ENCODE data around the gene TMPRSS4.
A peak's percentile ranks its signal among the peaks of the same experiment; 100 is the strongest.

TMPRSS4 gene

DNA sequence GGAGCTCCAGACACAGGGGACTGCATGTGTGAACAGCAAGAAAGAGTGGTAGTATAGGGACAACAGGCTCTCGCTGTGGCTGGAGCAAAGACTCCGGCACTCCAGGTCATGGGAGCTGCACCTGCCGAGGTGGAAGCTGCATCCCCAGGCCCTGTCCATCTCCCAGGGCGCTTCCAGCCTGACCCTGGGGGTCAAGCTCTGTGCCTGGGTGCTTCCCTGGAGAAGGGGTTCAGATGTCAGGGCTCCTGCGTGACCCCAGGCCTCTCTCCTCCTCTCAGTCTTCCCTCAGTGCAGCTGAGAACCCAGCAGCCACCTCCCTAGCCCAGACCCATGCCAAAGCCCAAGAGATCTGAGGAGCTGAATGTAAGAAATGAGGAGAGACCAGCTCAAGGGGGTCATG is 3.4 kb downstream of the TMPRSS4 start:
- no peak for DNase-seq

DNA sequence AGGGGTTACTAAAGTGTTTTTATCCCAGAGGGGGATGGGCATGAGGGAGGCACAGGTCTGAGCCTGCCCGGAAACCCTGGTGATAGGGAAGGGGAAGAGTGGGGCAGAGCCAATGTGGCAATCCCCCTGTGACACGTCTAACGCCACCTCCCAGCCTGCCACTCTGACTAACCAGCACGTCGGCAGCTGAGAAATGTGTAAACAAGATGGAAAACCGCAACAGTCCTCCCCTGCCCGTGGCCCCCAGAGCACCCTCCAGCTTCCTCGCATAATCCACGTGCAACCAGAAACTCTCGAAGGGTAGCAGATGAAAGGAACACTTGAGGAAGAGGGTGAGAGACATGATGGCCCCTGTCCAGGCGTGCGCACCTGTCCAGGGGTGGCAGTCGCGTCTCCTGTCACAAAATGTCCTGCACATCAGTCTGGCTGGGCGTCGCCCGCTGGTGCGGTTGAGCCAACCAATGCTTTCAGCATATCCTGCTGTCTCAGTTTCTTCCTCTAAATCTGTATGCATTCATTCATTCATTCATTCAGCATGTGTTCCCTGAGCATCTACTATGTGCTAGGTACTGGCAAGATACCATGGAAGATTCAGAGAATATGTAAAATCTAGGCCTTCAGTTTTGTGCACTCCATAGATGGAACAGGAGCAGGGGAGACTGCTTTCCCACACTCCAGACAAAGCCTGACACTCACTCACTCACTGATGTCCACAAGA is 4.5 kb downstream of the TMPRSS4 start:
- no peak for DNase-seq

DNA sequence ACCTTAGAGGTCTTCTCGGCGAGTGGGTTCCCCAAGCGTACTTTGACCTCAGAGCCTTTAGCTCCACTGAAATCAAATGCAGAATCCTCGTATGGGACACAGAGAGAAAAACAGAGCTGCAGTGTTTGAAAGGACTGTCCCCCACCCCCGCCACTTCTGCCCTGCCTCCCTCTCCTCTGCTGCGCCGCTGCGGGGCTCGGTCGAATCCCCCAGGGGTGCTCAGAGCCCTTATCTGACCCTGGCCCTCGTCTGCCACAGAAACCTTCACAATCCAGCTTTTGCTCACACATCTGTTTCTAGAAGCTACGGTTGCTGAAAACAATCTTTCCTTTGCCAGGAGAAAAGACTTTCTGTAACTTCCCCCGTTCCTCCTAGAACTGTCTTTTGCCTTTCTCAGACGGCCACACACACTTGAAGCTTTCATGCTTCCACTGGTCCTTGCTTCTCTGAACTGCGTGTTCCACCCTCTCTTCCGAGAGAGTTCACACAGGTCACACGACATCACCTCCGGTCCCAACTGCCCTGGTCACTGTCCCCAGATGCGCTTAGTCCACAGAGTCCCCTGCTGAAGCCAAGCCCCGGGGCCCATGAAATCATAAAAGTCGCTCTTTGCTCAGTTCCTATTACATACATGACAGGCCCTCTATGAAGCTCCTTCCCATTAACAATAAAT is 6.1 kb downstream of the TMPRSS4 start:
- DNase-seq = no peak

DNA sequence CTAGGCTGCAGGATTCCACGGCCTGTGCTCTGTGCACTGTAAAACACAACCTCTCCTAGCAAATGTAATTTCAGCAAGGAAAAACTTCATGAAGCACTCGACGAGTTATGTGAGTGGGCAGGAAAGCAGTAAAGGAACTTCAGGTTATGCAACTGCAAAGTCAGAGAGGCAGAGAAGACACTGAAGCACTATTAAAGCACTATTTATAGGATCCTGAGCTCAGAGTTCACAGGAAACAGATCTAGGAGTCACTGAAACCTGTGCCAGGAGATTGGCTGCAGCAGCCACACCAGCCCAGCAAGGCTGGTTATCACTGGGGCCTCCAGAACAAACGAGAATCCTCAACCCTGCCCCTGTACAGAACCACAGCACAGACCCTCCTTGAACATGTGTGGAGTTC is 7.4 kb downstream of the TMPRSS4 start:
- peak; percentile 60 for DNase-seq

DNA sequence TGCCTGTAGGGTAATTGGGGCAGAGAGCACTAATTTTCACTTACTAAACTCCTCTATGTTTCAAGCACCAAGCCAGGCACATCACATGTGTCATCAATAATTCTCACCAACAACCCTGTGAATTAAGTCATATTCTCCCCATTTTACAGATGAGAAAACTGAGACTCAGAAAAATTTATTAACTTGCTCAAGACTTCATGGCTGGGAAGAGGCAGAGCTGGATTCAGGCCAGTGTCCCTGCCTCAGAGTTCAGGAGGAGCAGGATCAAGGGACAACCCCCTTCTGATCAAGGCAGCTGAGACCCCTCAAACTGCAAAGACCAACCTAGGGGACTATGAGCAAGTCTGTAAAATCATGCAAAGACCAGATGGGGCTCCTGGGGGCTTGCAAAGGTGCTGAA is 7.8 kb downstream of the TMPRSS4 start:
- no peak for DNase-seq

DNA sequence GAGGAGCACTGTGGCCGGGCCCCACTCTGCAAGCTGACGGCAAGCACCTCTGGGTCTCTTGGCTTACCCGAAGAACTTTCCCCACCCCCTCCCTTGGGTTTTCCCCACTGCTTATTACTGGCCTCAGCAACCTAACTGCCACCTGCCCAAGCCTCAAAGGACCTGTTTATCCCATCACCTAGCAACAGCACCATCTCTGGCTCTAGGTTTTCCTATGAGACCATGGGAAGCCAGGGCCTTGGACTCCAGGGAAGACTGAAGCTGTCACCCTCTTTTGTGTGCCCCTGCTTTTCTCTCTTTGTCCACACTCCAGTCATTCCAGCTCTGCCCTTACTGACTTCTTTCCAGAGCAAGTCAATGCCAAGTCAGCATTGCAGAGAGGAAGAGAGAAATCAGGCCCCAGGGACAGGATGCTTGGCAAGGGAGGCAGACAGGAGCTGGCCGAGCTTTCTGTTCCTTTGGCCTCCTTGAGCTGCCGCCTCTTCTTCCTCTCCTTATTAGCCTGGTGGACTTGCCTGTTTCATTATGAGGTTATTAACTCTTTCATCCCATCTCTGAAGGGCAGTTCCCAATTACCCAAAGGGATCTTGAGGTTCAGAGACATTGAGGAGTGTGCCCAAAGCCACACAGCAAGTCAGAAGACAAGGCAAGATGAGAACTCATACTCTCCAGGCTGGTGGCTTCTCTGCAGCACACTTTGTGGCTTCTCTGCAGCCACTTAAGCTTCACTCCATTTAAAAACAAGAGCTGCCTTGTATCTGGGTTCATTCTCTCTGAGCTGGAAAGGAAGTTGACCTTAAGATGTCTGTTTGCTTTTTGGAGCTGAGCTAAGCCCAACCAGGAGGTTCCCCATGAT is 10.3 kb downstream of the TMPRSS4 start, which contains the start of gene SMIM35:
TSS of gene SMIM35 (minus strand) at position 51 of the 856 bp plus-strand sequence. CDS start 206 bp downstream, outside the sequence.
- DNase-seq = no peak

DNA sequence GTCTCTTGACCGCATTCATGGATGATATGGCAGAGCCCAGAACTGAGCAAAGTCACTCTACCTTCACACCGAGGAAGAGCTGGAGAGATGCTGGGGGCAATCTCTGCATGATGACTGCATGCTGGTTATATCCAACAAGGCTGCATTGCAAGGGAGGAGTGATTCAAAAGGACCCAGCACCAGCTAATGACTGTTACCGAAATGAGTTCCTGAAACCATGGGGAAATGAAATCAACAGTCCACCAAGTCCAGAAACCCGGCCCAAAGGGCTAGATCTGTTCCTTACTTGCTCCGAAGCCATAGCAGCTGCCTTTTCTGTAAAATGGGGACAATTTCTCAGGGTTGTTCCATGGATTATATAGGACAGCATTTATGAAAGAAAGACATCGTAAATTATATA is 11.1 kb downstream of the TMPRSS4 start:
- no peak for DNase-seq

DNA sequence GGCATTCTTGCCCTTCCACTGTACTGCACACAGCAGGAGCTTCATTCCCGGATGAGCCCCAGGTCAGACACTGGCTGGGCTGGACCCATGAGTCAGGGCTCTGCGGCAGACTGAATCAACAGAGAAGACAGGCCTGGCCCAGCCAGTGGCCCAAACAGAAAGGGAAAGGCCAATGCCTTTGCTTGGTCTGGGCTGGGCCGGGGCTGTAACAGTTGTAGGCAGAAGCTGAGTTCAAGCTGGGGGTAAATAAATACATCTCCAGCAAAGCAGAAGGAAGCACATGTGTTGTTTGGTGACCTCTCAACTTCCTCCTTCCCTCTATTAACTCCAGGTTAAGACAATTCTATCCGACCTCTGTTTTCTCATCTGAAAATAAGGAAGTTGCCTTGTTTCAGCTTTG is 11.7 kb downstream of the TMPRSS4 start:
- DNase-seq = peak; percentile 64

DNA sequence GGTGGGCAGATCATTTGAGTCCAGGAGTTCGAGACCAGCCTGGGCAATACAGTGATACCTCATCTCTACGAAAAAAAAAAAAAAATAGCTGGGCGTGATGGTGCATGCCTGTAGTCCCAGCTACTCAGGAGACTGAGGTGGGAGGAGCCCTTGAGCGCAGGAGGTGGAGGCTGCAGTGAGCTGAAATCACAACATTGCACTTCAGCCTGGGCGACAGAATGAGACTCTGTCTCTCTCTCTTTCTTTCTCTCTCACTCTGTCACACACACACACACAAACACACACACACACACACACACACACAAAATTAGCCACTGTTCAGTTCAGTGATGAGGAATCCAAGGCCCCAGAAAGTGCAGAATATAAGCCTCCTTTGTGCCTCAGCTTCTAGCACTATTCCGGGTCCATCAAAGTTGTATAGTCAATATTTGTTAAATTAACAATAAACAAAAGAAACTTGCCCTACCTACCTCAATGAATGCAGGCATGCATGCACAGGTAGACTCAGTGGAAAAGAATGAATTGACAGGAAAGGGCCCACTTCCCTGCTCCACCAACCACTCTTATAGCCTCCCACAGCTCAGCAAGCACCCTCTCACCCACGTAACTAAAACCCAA is 13.8 kb downstream of the TMPRSS4 start:
- DNase-seq = no peak

DNA sequence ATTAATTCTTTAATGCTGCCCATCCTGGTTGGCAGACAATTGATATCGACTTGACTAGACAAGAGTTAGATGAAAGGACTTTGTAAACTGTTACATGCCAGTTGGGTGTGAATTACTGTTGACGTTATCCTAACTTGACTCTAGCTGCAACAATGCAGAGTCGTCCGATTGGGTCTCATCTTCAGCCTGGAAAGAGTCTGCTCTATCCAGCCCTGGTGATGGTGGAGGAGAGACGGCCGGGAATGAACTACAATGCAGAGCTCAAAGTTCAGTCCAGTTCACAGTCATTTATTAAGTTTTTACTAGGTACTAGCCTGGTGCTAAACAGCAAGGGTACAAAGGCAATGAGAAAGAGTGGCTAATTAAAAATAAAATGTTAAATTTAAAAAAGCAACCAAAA is 14.8 kb downstream of the TMPRSS4 start:
- DNase-seq = no peak

DNA sequence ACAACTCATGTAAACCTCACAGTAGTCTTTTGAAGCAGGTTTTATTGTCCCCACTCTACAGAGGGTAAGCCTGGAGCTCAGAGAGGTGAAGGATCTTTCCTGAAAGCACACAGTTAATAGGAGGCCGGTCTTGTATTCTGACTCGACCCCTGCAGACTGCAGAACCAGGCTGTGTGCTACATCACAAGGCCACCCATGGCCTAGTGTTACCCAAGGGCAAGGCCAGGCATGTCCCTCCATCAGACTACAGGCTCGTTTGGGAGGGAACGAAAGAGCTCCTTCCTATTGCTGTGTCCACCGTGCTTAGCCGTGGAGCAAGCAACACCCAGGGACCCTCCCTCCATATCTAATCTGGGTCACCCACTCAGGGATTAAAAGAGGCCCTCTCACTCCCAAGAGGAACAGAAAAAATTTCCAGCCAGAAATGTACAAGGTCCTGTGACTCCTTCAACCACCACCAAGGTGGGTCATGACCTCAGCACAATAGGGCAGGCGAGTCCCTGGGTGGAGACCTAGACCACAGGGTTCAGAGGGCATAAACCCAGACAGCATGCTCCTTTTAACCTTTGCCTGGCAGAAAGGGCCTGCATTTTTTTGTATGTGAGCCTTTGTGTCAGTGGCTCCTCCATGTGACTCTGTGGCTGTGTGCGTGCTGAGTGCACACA is 16.2 kb downstream of the TMPRSS4 start:
- DNase-seq = no peak

DNA sequence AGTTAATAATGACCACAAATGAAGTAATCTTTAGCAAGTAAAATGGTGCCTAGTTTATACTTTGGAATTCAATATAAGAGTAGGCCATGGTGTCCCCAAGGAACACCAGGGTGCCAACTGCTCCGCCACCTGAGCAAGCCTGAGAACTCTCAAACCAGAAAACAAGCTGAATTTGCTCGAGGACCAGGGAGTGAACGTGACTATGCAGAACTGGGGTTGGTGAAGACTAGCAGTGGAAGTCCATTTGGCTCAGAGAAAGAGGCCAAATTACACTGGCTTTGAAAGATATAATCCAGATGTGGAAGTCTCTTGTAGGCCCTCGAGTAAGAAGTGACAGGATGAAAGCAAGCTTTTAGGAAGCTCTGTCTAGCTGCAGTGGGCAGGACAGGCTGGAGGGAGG is 18.6 kb downstream of the TMPRSS4 start:
- DNase-seq = no peak

DNA sequence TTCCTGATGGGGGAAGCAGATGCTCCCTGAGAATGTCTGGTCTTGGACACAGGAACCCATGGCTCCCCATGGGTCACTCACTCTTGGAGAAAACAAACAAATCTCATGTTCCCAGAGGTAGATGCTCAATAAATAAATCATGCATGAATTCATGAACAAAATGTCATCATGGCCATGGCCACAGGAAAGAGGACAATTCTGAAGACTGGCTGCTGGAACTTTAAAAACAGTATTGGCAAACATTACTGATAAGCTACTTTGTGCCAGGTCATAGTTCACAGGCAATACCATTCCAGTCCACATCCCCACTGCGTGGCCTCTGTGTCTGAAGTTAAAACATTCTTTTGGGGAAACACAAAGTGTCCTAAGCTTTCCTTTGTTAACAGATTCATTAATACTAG is 19.1 kb downstream of the TMPRSS4 start:
- DNase-seq = no peak

DNA sequence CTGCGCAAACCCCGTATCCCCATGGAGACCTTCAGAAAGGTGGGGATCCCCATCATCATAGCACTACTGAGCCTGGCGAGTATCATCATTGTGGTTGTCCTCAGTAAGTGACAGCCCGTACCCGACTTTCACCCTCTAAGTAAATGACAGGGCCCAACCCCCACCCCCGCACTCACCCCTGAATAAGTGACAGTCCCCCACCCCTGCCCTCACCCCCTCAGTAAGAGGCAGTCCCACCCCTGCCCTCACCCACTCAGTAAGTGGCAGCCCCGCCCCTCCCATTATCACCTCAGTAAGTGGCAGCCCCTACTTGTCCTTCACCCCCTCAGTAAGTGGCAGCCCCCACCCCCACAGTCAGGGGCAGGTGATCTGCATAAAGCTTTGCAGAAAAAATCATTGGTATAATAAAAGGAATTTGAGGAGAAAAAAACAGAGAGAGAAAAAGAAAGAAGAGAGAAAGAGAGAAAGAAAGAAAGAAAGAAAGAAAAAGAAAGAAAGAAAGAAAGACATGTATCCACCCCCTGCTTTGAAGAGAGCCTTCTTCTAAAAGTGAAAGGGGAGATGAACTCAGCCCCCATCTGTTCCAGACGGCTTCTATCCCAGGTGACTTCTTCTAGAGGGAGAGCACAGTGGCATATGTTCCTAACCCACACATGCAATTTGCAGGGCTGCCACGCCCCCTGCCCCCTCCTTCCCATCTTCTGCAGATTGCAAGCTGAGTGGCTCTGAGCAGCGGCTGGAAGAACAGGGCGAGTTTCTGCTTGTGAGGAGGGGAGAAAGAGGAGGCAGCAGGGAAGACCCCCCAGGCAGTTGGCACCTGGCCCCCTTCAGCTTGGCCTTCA is 22.3 kb downstream of the TMPRSS4 start:
- no peak for DNase-seq

DNA sequence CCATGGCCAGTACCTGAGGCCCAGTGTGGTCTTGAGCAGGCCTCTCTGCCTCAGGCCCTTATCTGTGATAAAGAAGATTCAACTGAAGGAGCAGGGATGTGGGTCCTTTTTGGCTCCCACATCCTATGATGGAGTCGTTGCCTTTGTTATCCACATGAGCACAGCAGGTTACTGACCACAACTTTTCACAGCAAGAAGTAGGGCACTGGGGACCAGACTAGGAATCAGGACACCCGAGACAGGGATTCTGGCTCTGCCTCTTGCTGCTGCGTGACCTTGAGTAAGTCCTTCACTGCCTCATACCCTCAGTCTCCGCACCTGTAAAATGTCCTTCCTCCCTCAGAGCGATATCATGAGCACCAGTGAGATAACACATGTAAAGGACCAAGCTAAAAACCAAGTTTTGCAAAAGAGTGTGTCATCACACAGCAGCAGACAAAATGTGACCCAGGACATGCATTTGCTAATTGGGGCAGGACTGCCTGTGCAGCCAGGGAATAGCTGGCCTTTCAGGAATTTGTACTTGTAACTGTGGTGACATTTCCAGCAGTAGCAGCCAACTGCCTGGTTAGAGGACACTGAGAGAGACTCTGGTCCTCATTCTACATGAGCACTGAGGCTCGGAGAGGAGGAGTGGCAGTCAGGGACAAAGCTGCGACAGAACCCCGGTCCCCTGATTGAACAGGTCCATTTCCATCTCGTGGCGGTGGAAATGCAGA is 23.1 kb downstream of the TMPRSS4 start:
- no peak for DNase-seq

DNA sequence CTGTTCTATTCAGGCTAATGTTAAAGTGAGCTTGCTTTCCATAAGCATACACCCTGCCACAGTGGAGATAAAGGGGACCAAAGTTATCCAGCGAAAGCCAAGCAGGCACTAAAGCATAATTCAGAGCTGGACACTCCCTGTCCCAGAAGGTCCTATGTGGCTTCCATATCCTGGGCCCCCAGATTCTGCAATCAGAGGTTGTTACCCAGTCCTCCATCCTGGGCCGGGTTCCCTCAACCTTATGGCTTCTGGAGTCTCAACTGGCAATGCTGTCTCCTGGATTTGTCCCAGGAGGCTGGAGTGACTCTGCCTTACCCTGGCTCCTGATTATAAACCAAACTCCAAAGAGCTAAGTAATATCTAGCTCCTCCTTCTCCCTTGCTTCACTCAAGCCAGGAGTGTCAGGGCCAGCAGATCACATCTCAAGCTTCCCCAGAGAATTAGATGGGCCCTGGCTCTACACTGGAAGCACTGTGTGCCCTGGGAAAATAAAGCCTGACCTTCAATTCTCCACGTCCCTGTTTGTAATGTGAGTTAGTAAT is 23.9 kb downstream of the TMPRSS4 start:
- no peak for DNase-seq

DNA sequence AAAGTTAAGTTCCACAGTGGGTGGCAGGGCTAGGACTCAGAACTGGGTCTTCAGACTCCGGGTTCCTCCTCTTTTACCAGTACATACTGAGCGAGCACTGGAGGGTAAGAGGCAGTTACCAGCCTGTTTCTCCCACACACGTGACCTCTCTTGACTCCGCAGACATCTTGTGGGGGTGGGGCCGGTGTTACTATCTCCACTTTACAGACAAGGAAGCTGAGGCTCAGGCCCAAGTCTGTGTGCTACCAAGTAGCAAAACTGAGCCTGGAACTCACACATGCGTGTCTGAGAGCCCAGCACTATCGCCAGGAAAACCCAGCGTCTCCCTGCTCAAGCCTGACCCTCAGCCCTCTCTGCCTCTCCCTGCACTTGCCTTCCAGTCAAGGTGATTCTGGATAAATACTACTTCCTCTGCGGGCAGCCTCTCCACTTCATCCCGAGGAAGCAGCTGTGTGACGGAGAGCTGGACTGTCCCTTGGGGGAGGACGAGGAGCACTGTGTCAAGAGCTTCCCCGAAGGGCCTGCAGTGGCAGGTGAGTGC is 25.9 kb downstream of the TMPRSS4 start:
- DNase-seq = no peak

DNA sequence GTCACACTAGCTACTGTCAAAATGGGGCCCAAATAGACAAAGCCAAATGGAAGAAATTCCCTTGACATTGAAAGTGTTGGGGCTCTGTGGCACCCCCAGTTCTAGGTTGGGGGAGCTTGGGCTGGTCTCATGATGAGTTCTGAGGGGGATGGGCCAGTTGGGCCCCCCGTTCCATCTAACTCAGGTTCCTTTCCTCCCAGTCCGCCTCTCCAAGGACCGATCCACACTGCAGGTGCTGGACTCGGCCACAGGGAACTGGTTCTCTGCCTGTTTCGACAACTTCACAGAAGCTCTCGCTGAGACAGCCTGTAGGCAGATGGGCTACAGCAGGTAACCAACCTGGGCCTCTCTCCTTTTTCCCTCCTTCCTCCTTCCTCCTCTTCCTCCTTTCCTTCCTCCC is 27.6 kb downstream of the TMPRSS4 start:
- no peak for DNase-seq

DNA sequence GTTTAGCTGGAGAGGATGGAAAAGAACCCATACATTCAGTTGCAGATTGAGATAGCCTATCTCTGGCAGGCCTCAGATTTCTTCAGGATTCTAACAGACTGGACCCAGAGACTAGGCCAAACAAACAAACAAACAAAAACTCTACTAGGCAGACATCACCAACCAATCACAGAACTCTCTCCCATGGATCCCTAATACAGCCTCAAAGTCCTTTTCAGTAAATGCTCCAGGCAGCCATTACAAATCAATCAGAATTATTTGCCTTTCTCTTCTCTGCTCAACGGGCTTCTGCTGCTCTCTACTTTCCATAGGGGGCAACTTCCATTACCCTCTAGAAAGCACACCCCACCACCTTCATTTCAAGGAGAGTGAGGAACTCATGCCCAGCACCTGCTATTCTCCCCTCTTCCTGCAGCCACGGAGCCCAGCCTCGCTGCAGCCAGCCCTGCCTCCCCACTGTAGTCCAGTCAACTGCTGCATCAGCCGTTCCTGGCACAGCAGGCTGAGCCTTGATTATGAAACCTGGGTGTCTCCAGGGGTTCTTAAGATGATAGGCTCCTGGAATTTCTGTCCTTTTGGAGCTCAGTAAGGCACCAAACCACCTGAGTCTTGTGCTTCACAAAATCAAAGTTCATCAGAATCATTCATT is 28.9 kb downstream of the TMPRSS4 start:
- no peak for DNase-seq

DNA sequence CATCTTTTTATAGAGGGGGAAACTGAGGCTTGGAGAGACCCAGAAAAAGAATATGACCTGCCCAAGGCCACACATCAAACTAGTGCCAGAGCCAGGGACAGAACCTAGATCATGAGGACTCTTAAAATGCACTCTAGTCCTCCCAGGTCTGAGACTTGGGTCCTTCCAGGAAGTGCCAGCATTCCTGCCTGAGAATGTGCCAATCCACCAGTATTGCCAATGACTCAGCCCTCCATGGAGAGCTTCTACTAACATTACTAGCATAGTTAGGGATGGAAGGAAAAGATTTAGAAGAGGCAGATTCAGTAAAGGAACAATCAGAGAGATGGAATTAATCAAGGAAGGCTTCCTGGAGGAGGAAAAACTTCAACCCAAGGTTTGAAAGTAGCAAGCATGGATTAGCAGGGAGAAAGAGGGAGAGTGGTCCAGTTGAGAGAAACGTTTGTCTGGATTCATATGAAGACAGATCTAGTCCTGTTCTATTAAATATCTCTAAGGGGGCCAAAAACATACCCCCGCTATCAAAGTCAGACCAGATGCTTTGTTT is 30.0 kb downstream of the TMPRSS4 start:
- DNase-seq = no peak

Measured in KG1 (cell line).